ENCODE results near the gene CERT1. TPM values are rescaled to one million over a fixed set of nuclear protein-coding genes. Genes with fewer than 3 reads are reported as not detected.

The CERT1 gene
- total RNA-seq, 3 donors from 2014 or later, result 41.4 to 63.4 (median 45.0) TPM

DNA sequence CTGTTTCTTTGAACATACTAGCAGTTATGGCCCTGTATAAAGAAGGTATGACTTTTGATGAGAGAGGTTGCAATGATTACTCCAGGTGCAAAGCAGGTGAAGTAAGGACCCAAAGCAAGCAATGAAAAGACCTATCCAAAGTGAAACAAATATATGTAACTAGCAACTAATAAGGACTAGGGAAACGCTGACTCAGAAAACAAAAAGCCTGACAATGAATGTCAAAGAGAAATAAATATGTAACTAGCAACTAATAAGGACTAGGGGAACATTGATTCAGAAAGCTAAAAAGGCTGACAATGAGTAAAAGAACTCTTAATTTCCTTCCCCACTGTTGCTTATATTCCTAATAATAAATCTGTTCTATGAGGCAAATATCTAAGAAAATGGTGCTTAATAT is 131.3 kb downstream of the CERT1 start:
- TF ChIP-seq, protein P1, sequence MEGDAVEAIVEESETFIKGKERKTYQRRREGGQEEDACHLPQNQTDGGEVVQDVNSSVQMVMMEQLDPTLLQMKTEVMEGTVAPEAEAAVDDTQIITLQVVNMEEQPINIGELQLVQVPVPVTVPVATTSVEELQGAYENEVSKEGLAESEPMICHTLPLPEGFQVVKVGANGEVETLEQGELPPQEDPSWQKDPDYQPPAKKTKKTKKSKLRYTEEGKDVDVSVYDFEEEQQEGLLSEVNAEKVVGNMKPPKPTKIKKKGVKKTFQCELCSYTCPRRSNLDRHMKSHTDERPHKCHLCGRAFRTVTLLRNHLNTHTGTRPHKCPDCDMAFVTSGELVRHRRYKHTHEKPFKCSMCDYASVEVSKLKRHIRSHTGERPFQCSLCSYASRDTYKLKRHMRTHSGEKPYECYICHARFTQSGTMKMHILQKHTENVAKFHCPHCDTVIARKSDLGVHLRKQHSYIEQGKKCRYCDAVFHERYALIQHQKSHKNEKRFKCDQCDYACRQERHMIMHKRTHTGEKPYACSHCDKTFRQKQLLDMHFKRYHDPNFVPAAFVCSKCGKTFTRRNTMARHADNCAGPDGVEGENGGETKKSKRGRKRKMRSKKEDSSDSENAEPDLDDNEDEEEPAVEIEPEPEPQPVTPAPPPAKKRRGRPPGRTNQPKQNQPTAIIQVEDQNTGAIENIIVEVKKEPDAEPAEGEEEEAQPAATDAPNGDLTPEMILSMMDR (IDR thresholded peaks at IDR 0.05), result no peak
- Histone ChIP-seq H3K36me3 (ENCODE audit: low read depth) (no peaks in the 10 kb centered on the region), H3K9me3 (no peaks in the 10 kb centered on the region), H3K4me3 (no peak overlapping the region), H3K4me1 (ENCODE audit: low read depth) (no peaks in the 10 kb centered on the region)
- ATAC-seq (no peak), DNase-seq (no peak)
- intact Hi-C loops (cut with DNase I, micrococcal nuclease), result no loop called here

DNA sequence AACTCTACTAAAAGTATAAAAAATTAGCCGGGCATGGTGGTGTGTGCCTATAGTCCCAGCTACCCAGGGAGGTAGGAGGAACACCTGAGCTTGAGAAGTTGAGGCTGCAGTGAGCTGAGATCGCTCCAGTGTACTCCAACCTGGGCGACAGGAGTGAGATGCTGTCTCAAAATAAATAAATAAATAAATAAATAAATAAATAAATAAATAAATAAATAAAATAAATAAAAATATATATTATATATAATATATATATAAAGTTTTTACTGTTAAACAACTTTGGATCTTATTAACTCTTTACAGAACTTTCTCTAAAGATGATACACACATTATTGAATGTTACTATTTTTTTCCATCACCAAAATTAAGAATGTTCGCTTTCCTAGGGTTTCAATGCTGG is 136.0 kb downstream of the CERT1 start:
- Histone ChIP-seq H3K36me3 (ENCODE audit: low read depth) (no peaks in the 10 kb centered on the region), H3K9me3 (no peaks in the 10 kb centered on the region), H3K4me3 (no peak overlapping the region), H3K4me1 (ENCODE audit: low read depth) (no peaks in the 10 kb centered on the region)
- DNase-seq (no peak), ATAC-seq (no peak)
- TF ChIP-seq, protein P1 (IDR thresholded peaks at IDR 0.05), result no peak
- intact Hi-C loops (cut with DNase I, micrococcal nuclease), result no loop called here

DNA sequence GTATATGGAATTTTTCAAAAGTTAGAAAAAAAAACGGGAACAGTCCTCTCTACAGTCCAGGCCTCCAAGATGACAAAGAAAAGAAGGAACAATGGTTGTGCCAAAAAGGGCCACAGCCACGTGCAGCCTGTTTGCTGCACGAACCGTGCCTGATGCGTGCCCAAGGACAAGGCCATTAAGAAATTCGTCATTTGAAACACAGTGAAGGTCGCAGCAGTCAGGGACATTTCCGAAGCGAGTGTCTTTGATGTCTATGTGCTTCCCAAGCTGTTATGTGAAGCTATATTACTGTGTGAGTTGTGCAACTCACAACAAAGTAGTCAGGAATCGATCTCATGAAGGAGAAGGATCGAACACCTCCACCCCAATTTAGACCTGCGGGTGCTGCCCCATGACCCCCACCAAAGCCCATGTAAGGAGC is 137.0 kb downstream of the CERT1 start:
- no peak for ATAC-seq
- no peak for DNase-seq
- no peaks in the 10 kb centered on the region for H3K9me3 ChIP-seq
- no peaks in the 10 kb centered on the region for H3K4me1 ChIP-seq (ENCODE audit: low read depth)
- no peak overlapping the region for H3K4me3 ChIP-seq
- TF ChIP-seq, protein P1 (IDR thresholded peaks at IDR 0.05), result no peak
- H3K36me3 ChIP-seq (ENCODE audit: low read depth), result no peaks in the 10 kb centered on the region
- intact Hi-C loops (cut with DNase I, micrococcal nuclease), result no loop called here

DNA sequence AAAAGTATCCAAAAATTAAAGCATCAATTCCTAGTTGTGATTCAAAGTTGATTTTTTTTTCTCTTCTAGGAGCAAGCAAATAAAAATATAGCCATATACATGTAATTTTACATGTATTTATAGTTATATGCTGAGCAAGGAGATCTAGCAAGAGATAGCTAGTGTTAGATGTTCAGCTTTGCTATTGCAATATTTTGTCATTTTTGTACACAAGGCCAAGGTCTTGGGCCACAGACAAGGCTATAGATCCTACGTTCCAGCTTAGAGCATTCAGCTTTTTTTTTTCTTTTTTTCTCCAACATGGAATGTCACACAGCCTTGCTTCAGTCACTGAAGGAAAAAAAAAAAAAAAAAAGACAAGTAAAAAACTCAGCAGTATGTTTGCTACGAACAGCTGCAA is 137.6 kb downstream of the CERT1 start:
- TF ChIP-seq, protein P1 (IDR thresholded peaks at IDR 0.05), result no peak
- no peaks in the 10 kb centered on the region for H3K9me3 ChIP-seq
- ATAC-seq (no peak), DNase-seq (no peak)
- H3K36me3 ChIP-seq (ENCODE audit: low read depth), result no peaks in the 10 kb centered on the region
- no peaks in the 10 kb centered on the region for H3K4me1 ChIP-seq (ENCODE audit: low read depth)
- no peak overlapping the region for H3K4me3 ChIP-seq
- intact Hi-C loops (cut with DNase I, micrococcal nuclease), result no loop called here

DNA sequence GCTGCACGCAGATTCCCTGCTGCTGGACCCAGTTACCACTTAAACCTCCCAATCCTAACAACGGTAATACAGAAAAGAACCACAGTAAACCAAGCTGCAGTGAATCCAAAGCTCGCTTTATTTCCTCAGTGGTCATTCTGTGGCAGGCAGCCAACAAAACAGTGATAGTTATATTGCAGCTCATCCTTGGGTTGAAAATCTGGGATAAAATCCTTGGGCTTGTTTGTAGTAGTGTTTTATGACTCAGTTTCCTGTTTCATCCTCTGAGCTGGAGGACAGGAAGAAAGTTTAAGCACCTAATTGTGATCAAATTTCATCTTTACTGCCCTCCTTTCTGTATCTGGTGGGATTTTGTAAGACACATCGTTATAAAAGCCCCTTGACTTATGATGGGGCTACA is 143.0 kb downstream of the CERT1 start:
- Histone ChIP-seq H3K9me3 (no peaks in the 10 kb centered on the region), H3K4me1 (ENCODE audit: low read depth) (no peaks in the 10 kb centered on the region), H3K4me3 (no peak overlapping the region), H3K36me3 (ENCODE audit: low read depth) (no peaks in the 10 kb centered on the region)
- intact Hi-C loops (cut with DNase I, micrococcal nuclease), result no loop called here
- TF ChIP-seq, protein P1 (IDR thresholded peaks at IDR 0.05), result no peak
- DNase-seq, result no peak
- ATAC-seq, result no peak

DNA sequence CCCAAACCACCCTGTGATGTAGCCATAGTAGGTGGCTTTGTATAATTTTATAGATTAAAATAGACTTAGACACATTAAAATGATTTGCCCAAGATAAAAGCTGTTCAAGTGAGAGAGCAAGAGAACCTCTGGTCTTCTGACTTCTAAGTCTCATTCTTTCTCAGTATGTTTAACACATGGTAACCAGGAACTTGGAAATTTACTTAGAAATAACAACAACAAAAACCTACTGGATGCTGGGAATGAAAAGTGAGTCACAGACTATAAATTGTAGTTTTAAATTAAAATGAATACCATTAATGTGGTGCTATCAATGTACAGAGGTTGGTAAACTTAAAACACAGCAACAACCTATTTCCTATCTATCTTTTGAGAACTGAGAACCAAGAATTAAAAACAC is 144.0 kb downstream of the CERT1 start:
- H3K36me3 ChIP-seq (ENCODE audit: low read depth), result no peaks in the 10 kb centered on the region
- no peaks in the 10 kb centered on the region for H3K4me1 ChIP-seq (ENCODE audit: low read depth)
- intact Hi-C loops (cut with DNase I, micrococcal nuclease), result no loop called here
- no peaks in the 10 kb centered on the region for H3K9me3 ChIP-seq
- ATAC-seq, result no peak
- TF ChIP-seq, protein P1 (IDR thresholded peaks at IDR 0.05), result no peak
- H3K4me3 ChIP-seq, result no peak overlapping the region
- no peak for DNase-seq

Measured in mucosa of descending colon (tissue), 3 donors.